Peyer's patch (tissue), 4 donors: ENCODE measurements around the gene TMEM18. TPM values are rescaled to one million over a fixed set of nuclear protein-coding genes. Genes with fewer than 3 reads are reported as not detected.

Experiments used
- DNase-seq, 3 donors: peaks; one replicate each; pipeline ENCODE4 v3.0.0-alpha.2; 2017 to 2019
- H3K27ac ChIP-seq, 4 donors: fragments of 200-600 bp; sonication (generic); one replicate each; pipeline ENCODE4 v1.5.1; 2016 to 2019
- H3K27me3 ChIP-seq, 2 donors: fragments of 200-600 bp; sonication (generic); one replicate each; pipeline ENCODE4 v1.5.1; 2019
- H3K36me3 ChIP-seq, 3 donors: fragments of 200-600 bp; sonication (generic); one replicate each; pipeline ENCODE4 v1.5.1; 2016 to 2019
- H3K4me1 ChIP-seq, 4 donors: fragments of 200-600 bp; sonication (generic); one replicate each; pipeline ENCODE4 v1.5.1; 2016 to 2019
- H3K4me3 ChIP-seq, 4 donors: fragments of 200-600 bp; sonication (generic); 1 replicate in 3 of 4; 2 replicates in 1 of 4; pipeline ENCODE4 v1.5.1; 2016 to 2019; ENCODE audit warnings: mild to moderate bottlenecking in 1 of 4
- H3K9me3 ChIP-seq, 4 donors: fragments of 200-600 bp; sonication (generic); one replicate each; pipeline ENCODE4 v1.5.1; 2016 to 2019; ENCODE audit warnings: mild to moderate bottlenecking in 1 of 4
- POLR2A ChIP-seq, 2 donors: fragments of 450-650 bp; IDR thresholded peaks; one replicate each; pipeline ENCODE4 v1.5.1; 2017; ENCODE audit warnings: antibody characterized with exemption in 2 of 2, mild to moderate bottlenecking in 2 of 2, moderate library complexity in 2 of 2
- total RNA-seq, 4 donors: library from RNA; depleted of rRNA; stranded (reverse); fragments of >200 nt; gene quantifications; one replicate each; pipeline ENCODE4 v1.1.0, GENCODE V29; 2016
- TF ChIP-seq, protein P1 (sequence below), 6 experiments: fragments of 450-650 bp in 4 of 6; fragments of 200-600 bp in 2 of 6; sonication (generic) in 1 of 6; IDR thresholded peaks; one replicate each; pipeline ENCODE4 v1.5.1; 2017 to 2019; ENCODE audit warnings: antibody characterized with exemption in 6 of 6, mild to moderate bottlenecking in 3 of 6, moderate library complexity in 1 of 6

TMEM18 gene
- total RNA-seq, 4 donors from 2014 or later, result 13.9 to 22.8 (median 16.4) TPM

DNA sequence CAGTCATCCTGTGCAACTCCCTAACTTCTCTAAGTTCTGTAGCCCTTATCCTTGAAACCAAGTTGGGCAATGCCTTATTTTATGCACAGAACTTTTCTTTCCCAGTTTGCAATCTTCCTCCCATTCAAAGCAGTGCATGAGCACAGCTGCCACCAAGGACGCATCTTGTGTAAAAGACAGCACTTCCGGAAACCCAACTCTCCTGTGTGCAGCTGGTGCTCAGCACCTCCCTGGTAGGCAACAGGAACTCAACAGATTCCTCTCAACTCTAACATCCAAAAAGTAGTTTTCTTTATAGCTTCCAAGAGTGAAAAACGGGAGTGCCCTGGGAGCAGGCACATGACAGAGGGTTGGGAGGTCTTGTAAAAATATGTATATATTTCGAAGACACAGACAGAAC, 2.2 kb downstream of the TMEM18 start:
- H3K36me3 ChIP-seq, result peaks cover 0 to 24% (median 0%) of the 10 kb centered on the region in 3 donors
- no peaks in the 10 kb centered on the region for H3K27me3 ChIP-seq
- TF ChIP-seq, protein P1, sequence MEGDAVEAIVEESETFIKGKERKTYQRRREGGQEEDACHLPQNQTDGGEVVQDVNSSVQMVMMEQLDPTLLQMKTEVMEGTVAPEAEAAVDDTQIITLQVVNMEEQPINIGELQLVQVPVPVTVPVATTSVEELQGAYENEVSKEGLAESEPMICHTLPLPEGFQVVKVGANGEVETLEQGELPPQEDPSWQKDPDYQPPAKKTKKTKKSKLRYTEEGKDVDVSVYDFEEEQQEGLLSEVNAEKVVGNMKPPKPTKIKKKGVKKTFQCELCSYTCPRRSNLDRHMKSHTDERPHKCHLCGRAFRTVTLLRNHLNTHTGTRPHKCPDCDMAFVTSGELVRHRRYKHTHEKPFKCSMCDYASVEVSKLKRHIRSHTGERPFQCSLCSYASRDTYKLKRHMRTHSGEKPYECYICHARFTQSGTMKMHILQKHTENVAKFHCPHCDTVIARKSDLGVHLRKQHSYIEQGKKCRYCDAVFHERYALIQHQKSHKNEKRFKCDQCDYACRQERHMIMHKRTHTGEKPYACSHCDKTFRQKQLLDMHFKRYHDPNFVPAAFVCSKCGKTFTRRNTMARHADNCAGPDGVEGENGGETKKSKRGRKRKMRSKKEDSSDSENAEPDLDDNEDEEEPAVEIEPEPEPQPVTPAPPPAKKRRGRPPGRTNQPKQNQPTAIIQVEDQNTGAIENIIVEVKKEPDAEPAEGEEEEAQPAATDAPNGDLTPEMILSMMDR (IDR thresholded peaks at IDR 0.05), result no peak
- TF ChIP-seq POLR2A (IDR thresholded peaks at IDR 0.05), result no peak
- no peak overlapping the region for H3K27ac ChIP-seq
- DNase-seq, result no peak
- H3K9me3 ChIP-seq, result no peaks in the 10 kb centered on the region
- H3K4me1 ChIP-seq, result peaks cover 0 to 13% (median 3%) of the 10 kb centered on the region in 4 donors
- H3K4me3 ChIP-seq, result no peak overlapping the region

DNA sequence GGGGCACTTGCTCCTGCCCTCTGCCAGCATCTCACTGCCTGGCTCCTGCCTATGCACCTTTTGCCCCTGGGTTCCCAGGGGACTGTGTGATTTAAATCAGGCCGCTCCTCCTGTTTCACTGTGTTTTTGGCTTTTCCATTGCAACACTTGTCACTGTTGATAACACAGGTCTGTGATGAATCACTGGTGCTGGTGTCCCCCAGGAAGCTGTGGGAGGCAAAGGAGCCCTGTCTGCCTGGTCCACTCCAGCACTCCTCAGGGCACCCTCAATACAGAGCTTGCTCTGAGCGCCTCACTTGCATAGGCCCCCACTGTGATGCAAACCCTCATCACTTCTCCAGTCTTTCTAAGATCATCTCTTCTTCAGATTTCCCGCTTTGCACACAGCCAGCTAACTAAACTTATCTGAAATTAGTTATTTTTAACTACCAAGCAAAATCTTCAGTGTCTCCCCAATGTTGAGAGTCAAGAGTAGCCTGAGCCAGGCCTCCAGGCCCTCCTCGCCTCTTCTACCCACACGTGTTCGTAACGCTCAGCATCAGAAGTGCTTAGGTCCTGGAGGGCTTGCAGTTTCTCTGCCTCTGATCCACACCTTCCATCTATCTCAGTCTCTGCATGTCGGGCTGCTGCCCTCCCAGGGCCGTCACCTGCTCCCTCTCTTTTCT, 2.8 kb downstream of the TMEM18 start:
- no peak overlapping the region for H3K27ac ChIP-seq
- no peak for DNase-seq

DNA sequence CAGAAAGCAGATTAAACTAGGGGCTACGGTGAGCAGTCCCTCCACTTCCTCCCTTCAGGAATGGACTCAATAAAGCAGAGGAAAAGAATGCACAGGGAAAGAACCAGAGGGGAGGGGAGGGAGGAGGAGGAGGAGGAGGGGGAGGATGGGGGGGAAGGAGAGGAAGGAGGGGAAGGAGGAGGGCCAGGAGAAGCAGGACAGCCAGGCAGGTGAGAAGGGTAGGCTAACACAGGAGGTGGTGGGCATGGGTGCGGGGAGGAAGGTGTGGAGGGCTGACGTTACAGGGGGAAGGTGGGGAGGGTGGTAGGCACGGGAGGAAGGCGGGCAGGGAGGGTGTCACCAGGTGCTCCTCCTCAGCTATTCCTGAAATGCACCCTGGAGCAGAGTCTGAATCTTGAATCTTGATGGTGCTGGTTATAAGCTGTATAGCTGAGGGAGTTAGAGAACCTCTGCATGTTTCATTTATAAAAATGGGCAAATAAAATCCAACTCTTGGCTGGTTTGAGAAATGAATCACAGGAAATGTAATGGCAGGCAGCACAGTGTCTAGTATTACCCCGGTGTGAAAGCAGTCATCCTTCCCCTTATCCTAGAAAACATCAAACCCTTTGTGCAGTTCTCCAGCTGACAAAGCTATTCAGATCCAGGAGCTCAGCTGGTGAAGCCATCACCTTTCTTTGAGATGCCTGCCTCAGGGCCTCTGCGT, 3.4 kb downstream of the TMEM18 start:
- Histone ChIP-seq H3K27me3 (no peaks in the 10 kb centered on the region), H3K36me3 (peaks cover 0 to 37% (median 0%) of the 10 kb centered on the region in 3 donors), H3K27ac (no peak overlapping the region), H3K4me3 (no peak overlapping the region), H3K9me3 (no peaks in the 10 kb centered on the region), H3K4me1 (peaks cover 0 to 13% (median 3%) of the 10 kb centered on the region in 4 donors)
- TF ChIP-seq, protein P1 (IDR thresholded peaks at IDR 0.05), result no peak
- no peak for TF ChIP-seq POLR2A (IDR thresholded peaks at IDR 0.05)
- no peak for DNase-seq

More for the DNA sequence above, 2.8 kb downstream of the TMEM18 start:
- TF ChIP-seq POLR2A (IDR thresholded peaks at IDR 0.05), result no peak
- TF ChIP-seq, protein P1 (IDR thresholded peaks at IDR 0.05), result no peak
- H3K4me1 ChIP-seq, result peaks cover 0 to 13% (median 3%) of the 10 kb centered on the region in 4 donors
- H3K27me3 ChIP-seq, result no peaks in the 10 kb centered on the region
- no peaks in the 10 kb centered on the region for H3K9me3 ChIP-seq
- H3K36me3 ChIP-seq, result peaks cover 0 to 30% (median 0%) of the 10 kb centered on the region in 3 donors
- H3K4me3 ChIP-seq, result no peak overlapping the region

DNA sequence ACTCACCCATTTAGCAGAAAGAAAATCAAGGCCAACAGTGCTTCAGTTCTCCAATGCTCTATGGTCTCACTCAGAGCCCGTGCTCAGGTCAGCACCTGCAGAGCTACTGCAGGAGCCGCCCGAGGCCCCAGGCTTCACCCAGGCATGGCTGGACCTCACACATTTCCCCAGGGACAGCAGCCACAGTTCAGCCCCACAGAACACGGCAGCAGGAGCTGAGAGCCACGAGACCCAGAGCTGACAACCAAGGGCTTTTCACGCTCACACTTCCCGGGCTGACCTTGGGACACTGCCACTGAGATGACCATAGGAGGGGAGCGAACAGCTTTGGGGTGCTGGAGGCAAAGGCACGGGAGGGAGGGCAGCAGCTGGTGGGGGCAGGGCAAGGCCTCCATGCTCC, 4.2 kb downstream of the TMEM18 start:
- peaks cover 0 to 13% (median 3%) of the 10 kb centered on the region in 4 donors for H3K4me1 ChIP-seq
- H3K9me3 ChIP-seq, result no peaks in the 10 kb centered on the region
- H3K4me3 ChIP-seq, result no peak overlapping the region
- no peak for DNase-seq
- H3K27ac ChIP-seq, result no peak overlapping the region
- TF ChIP-seq, protein P1 (IDR thresholded peaks at IDR 0.05), result no peak
- TF ChIP-seq POLR2A (IDR thresholded peaks at IDR 0.05), result no peak
- peaks cover 0 to 44% (median 0%) of the 10 kb centered on the region in 3 donors for H3K36me3 ChIP-seq
- H3K27me3 ChIP-seq, result no peaks in the 10 kb centered on the region

DNA sequence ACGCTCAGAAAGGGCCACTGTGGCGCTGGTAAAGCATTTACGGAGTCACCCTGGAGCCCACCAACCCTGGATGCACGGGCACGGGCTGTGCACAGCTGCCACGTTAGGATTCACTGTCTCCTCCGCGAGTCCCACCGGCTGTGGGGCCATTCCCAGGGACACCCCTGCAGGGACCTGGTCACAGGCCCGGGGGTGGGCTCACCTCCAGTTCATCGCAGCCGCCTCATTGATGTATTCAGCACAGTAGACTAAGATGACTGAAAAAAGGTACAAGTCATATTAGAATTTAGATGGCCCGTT, 4.7 kb downstream of the TMEM18 start:
- Histone ChIP-seq H3K27me3 (no peaks in the 10 kb centered on the region), H3K36me3 (peaks cover 0 to 46% (median 0%) of the 10 kb centered on the region in 3 donors), H3K4me1 (peaks cover 0 to 13% (median 3%) of the 10 kb centered on the region in 4 donors), H3K9me3 (no peaks in the 10 kb centered on the region), H3K27ac (no peak overlapping the region), H3K4me3 (no peak overlapping the region)
- DNase-seq, result no peak
- TF ChIP-seq, protein P1 (IDR thresholded peaks at IDR 0.05), result no peak
- no peak for TF ChIP-seq POLR2A (IDR thresholded peaks at IDR 0.05)
